IPS DF 4.7 (cell line): ENCODE results near the gene TBC1D20.
A peak's percentile ranks its signal among the peaks of the same experiment; 100 is the strongest.
"Not testable (repeated sequence)": the region's sequence is repeated elsewhere in the genome, so short reads cannot be mapped to it uniquely, and the experiment has no call there.

Experiments used
- DNase-seq: peaks from one replicate; pipeline ENCODE4 v3.0.0-alpha.2; 2013; ENCODE audit warnings: low spot score; ENCODE audit errors: extremely low read depth

The TBC1D20 gene

GRCh38 chr20:462199-462991, at the start of gene TBC1D20:
TSS of gene TBC1D20 (minus strand) at chr20:462533. CDS start at chr20:462405, 128 bp downstream.
- peak; percentile 28 for DNase-seq

DNA sequence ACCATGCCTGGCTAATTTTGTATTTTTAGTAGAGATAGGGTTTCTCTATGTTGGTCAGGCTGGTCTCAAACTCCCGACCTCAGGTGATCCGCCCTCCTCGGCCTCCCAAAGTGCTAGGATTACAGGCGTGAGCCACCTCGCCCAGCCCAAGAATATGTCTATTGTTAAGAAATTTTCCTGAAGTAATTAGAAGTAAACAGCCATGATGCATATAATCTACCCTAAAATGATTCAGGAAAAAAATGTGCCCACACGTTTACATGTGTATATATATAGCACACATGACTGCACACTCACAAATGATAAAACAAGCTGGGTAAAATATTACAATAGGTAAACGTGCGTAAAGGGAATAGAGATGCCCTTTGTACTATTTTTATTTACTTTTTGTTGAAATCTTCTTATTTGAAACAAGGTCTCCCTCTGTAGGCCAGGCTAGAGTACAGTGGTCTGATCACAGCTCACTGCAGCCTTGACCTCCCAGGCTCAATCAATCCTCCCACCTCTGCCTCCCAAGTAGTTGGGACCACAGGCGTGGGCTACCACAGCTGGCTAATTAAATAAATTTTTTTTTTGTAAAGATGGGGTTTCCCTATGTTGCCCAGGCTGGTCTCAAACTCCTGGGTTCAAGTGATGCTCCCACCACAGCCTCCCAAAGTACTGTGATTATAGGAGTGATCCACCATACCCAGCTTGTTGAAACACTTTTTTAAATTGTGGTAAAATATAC, 48.2 kb upstream of the TBC1D20 start:
- DNase-seq, result not testable (repeated sequence)

DNA sequence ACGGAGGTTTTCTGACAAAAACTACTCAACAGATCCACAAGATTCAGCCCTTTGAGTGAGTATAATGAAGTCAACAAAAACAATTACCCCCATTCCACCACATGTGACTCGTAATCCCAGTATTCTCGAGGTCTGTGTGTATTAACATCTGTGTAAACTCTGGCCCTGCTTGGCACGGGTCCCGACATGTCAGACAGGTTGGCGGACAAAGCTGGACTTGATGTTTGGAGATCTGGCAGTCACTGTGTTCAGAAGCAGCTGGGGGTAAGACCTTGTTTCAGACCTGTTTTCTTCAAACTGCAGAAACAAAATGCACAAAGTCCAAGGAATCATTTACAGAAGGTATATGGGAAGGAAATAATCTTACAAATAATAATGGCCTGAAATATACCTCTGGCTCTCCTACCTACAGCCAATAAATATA, 46.0 kb upstream of the TBC1D20 start:
- DNase-seq, result not testable (repeated sequence)

DNA sequence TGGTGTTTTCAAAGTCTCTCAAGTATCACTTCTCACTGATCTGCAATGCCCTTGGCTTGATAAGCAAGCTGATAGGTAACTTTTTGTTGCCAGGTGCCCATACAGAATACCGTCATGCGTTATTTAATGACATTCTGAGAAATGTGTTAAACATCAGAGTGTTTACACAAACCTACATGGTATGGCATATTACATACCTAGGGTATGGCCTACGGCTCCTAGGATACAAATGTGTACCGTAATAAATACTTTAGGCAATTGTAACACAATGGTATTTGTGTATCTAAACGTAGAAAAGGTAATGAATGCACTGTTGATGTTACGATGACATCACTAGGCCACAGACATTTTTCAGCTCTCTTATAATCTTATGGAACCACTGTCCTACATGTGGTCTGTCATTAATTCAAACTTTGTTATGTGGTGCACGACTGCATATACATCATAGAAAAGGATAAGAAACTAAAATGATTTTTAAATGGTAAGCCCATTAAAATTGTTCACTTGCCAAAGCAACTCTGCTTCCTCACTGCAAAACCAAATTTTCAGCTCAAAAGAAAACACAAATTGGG, 45.5 kb upstream of the TBC1D20 start:
- DNase-seq, result no peak

- no peak for DNase-seq
These were observed 44.8 kb upstream of the TBC1D20 start for GRCh38 chr20:507006-507758.

DNA sequence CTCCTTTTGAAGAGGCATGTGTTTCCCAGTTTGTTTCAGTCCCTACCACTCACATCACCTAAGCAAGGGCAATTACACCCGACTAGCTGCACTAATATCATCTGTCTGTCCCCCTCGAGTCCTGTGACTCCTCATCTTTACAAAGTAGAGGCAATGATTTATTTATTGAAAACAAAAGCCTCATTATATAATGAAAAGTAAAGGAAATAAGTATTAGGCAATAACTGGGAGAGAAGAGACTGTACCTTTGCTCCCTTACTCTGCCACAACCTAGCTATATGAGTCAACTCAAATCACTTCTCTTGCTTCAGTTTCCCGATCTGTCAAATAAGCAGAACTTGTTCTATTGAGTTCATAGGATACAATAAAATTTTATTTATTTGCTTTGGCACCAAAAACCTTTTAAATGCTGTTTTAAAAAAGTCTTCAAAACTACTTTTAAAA, 42.3 kb upstream of the TBC1D20 start:
- no peak for DNase-seq

DNA sequence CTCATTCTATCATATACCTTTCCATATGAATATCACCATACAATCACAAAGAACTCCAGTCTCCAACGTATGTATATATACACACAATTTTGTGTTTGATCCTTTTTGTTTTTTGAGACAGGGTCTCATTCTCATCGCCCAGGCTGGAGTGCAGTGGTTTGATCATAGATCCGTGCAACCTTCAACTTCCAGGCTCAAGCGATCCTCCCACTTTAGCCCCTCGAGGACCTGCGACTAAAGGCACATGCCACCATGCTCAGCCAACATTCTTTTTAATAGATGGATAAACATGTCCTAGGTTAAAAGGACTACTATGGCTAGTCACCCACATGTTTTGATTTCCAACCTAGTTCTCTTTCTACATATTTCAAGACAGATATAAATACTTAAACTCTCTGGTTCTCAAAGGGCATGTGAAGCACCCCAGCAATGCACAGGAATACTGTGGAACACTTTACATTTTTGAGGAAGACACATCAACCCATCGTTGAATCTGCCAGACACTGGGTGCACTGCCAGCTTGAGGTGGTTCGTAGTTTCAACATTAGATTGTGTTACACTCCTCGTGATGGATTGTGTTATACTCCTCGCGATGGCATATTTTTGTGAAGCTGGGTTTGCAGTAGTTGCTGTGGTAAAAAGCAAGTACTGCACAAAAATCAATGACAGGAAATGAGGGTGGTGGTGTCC, 40.9 kb upstream of the TBC1D20 start:
- no peak for DNase-seq

- DNase-seq, result no peak
These were observed 35.6 kb upstream of the TBC1D20 start for GRCh38 chr20:497979-498378.

DNA sequence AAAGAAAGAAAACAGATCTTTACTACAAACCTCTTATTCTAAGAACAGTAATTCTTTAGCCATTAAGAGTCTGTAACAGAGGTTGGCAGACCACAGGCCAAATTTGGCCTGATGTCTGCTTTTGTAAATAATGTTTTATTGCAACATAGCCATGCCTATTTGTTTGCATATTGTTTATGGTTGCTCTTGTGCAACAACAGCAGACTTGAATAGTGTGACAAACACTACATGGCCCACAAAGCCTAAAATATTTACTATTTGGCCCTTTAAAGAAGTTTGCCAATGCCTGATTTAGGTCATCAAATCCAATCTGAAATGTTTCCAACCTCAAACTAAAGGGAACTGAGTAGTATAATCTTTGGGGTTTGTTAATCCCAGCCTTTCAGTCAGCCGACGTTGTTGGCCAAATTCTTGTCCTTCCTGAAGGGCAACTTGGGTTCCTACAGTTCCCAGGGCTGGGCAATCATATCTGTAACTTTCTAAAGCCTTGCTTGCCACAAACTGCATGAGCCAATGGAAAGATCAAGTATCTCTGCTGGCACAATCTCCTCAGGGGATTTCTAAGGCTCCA, 33.9 kb upstream of the TBC1D20 start:
- DNase-seq, result no peak

- no peak for DNase-seq
These were observed 29.8 kb upstream of the TBC1D20 start for GRCh38 chr20:492159-492558.

GRCh38 chr20:487655-488054, 25.3 kb upstream of the TBC1D20 start:
- DNase-seq, result no peak

DNA sequence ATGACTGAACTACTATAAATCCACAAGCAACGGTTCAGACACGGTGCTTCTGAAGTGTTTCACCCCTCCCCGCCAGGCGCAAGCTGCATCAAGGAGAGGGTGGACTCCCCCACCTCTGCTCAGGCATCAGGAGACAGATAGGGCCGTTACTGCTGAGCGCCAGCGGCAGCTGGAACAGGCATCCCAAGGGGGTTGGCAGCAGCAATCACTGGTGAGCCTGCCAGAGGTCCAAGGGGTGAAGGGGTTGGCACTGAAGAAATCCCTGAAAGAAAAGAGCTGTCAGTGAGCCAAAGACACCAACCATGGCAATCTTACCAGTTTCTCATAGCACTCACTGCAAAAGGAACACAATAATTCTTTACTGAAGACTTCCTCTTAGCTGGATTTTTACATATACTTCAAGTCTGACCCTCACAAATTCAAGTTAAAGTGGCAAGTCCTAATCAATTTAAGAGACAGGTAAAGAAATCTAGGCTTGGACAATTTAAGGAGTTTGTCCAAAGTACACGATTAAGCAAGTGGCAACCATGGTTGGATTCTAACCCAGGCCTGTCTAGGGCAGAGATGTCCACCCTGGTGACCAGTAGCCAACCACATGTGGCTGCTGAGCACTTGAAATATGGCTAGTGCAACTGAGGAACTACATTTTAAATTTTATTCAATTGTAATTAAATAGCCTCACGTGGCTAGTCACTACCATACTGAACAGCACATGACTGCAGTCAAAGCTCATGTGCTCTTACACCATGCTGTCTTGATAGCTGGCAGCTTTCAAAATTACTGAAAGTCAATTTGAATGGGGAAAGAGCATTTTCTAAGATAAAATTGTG, 21.7 kb upstream of the TBC1D20 start:
- no peak for DNase-seq

- no peak for DNase-seq
These were observed 18.8 kb upstream of the TBC1D20 start for GRCh38 chr20:481167-481566.

DNA sequence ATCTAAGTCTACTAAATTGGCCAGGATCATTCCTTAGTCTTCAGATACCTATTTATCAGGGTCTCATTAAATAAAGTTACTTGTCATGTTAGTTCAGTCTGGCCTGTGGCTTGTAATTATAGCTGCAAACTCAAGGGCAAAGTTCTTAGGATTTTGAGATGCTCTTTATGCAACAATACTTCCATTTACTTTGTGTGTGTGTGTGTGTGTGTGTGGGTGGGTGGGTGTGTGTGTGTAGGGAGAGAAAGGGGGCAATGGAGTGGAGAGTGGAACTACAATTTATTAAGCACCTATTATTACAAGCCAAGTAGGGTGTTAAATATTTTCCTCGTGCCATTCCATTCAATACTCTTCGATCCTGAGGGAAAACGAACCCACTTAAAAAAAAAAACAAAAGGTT, 17.7 kb upstream of the TBC1D20 start:
- no peak for DNase-seq

DNA sequence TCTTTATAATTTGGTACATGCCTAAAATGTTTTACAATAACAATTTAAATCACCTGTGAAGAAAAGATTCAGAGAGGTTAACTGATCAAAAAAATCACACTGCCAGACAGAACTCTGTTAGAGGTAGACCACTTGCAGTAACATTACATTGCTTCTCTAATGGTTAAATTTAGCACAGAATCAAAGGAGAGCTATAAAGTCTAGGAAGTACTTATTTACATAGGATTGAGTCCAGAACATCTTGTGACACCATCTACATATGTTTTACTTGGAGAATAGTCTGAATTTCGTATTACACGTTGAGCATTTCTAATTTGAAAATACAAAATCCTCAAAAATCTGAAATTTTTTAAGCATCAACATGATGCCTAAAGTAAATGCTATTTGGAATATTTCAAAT, 17.2 kb upstream of the TBC1D20 start:
- DNase-seq, result no peak

DNA sequence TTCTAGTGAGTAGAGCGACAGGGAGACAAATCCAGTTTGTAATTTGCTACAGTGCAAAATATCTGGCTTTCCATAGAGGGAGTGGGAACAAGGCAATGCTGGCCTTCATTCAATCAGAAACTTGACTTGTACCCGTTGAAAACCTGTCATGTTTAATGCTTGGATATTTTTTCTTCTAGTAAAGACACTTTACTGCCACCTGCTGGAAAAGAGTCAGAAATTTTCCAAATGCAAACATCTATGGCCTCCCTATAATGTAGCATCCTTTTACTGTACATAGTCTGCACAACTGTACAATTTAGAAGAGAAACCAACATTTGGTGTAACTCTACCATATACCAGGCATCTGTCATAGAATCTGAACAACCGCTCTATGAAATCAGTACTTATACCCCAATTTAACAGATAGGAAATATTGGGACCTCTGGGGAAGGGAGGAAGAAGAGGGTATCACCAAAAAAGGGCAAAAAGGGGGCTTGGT, 16.7 kb upstream of the TBC1D20 start:
- DNase-seq, result no peak

- no peak for DNase-seq
These were observed 15.9 kb upstream of the TBC1D20 start for GRCh38 chr20:478010-478948.

DNA sequence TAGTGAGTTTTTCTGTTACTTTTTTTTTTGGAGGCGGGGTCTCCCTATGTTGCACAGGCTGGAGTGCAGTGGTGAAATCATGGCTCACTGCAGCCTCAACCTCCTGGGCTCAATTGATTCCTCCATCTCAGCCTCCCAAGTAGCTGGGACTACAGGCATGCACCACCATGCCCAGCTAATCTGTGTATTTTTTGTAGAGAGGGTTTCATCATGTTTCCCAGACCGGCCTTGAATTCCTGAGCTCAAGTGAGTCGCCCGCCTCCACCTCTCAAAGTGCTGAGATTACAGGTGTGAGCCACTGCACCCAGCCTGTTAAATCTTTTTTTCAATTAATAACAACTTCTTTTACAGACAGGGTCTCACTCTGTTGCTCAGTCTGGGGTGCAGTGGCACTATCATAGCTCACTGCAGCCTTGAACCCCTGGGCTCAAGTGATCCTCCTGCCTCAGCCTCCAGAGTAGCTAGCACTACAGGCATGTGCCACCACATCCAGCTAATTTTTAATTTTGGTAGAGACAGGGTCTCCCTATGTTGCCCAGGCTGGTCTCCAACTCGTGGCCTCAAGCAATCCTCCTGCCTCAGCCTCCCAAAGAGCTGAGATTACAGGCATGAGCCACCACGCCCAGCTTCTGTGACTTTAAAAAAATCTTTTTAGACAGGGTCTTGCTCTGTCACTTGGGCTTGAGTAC, 14.4 kb upstream of the TBC1D20 start:
- DNase-seq, result not testable (repeated sequence)
